ENCODE results near the gene ARHGEF19.

The ARHGEF19 gene

DNA sequence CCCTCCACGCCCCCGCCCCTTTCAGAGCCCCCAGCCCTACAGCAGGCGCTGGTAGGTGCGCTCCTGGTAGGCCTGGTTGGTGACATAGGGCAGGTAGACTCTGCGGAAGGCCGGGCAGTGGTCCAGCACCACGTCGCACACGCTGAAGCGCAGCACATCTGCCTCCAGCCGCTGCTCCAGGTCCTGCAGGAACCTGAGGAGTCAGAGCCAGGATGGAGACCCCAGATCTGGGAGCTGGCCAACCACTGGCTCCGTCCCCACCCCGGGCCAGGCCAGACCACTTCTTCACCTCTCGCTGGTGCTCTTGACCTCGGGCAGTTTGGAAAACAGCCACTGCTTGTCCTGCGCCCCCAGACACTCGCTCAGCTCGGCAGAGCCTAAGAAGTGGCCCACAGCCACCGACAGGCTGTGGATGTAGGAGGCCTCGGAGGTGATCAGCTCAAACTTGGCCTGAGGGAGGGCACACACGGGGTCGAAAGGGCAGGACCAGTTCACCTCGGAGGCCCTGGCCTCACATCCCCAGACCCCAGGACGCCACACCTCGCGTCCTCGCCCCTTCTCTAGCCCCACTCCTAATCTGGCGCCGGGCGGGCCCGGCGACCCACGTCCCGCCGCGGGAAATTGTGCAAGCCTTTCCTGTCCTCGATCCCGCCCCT lies 6.4 kb downstream of the ARHGEF19 start:
- peak overlapping the region; percentile 91 for H3K27ac ChIP-seq
- H3K36me3 ChIP-seq = peaks cover 17% of the 10 kb centered on the region; the same call in 1 of the 2 replicates
- peak overlapping the region; percentile 68 for H3K4me3 ChIP-seq
- H3K4me2 ChIP-seq = peak overlapping the region; percentile 94
- TF ChIP-seq Cebpa-rat (IDR thresholded peaks at IDR 0.05) = peak; percentile 90; the same call in 1 of the 2 replicates
- H3K9me3 ChIP-seq = no peaks in the 10 kb centered on the region
- peaks cover 36% of the 10 kb centered on the region for H3K4me1 ChIP-seq
- no peaks in the 10 kb centered on the region for H3K27me3 ChIP-seq
- H3K9ac ChIP-seq = peak overlapping the region; percentile 83
- no peaks in the 10 kb centered on the region for H4K20me1 ChIP-seq

GRCh38 chr1:16205334-16205671 lies 7.1 kb downstream of the ARHGEF19 start:
- no peak for TF ChIP-seq Cebpa-rat (IDR thresholded peaks at IDR 0.05)
- Histone ChIP-seq H3K4me1 (peaks cover 36% of the 10 kb centered on the region), H3K9me3 (no peaks in the 10 kb centered on the region), H3K36me3 (peaks cover 22% of the 10 kb centered on the region; the same call in 1 of the 2 replicates), H4K20me1 (no peaks in the 10 kb centered on the region), H3K9ac (no peak overlapping the region), H3K4me2 (peak overlapping the region; percentile 94), H3K27me3 (no peaks in the 10 kb centered on the region), H3K4me3 (no peak overlapping the region), H3K27ac (peak overlapping the region; percentile 91)

DNA sequence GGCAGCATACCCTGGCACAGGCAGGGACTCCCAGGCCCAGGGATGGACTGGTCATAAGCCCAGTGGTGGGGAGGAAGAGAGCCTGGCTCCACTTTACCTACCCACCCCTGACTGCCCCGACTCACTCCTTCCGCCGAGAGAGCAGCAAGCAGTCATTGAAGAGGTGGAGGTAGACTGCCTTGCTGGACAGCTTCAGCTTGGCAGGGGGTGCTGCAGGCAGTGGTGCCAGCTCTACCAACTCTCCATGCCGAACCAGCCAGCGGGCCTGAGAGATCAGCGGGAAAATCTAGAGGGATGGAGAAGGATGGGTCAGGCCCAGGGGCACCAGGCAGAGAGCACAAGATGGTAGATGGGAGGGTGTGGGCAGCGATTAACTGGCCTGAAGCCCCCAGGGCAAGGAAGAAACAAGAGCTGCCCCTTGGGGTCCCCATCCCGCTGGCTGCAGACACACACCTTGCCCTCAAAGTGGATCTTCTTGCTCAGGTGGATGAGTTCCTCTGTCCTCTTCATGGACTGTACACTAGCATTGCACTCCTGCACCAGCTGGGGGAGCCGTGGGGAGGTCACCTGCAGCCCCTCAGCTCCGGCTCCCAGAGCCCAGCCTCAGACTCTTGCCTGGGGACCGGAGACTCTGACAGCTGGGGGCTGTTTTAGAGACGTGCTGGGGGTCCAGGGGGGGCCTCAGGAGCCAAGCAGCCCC lies 7.7 kb downstream of the ARHGEF19 start:
- no peak overlapping the region for H3K27ac ChIP-seq
- H3K27me3 ChIP-seq = no peaks in the 10 kb centered on the region
- H3K36me3 ChIP-seq = peaks cover 22% of the 10 kb centered on the region; the same call in 1 of the 2 replicates
- peak overlapping the region; percentile 94 for H3K4me2 ChIP-seq
- TF ChIP-seq Cebpa-rat (IDR thresholded peaks at IDR 0.05) = no peak
- H3K4me3 ChIP-seq = no peak overlapping the region
- H3K4me1 ChIP-seq = peaks cover 34% of the 10 kb centered on the region
- H4K20me1 ChIP-seq = no peaks in the 10 kb centered on the region
- no peaks in the 10 kb centered on the region for H3K9me3 ChIP-seq
- no peak overlapping the region for H3K9ac ChIP-seq

DNA sequence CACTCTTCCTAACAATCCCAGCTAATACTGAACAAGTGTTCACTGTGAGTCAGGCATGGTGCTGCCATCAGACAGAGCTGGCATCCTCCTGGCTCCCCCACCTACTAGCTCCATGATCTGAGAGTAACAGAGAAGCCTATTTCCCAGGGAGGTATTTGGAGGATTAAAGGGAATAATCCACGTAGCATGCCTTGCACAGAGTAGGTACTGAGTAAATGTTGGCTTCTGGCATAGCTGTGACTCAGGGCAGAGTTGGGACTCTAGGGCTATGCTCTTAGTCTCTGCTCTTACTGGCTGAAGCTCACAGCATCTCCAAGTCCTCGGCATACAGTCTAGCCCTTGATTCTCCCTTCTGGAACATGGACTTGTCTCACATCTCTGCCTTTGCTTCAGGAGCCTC lies 8.2 kb downstream of the ARHGEF19 start:
- Histone ChIP-seq H3K27ac (no peak overlapping the region), H3K4me2 (no peak overlapping the region), H3K27me3 (no peaks in the 10 kb centered on the region), H3K9me3 (no peaks in the 10 kb centered on the region), H3K9ac (no peak overlapping the region), H4K20me1 (no peaks in the 10 kb centered on the region), H3K4me1 (peaks cover 36% of the 10 kb centered on the region), H3K36me3 (peaks cover 22% of the 10 kb centered on the region; the same call in 1 of the 2 replicates), H3K4me3 (no peak overlapping the region)
- TF ChIP-seq Cebpa-rat (IDR thresholded peaks at IDR 0.05) = no peak

DNA sequence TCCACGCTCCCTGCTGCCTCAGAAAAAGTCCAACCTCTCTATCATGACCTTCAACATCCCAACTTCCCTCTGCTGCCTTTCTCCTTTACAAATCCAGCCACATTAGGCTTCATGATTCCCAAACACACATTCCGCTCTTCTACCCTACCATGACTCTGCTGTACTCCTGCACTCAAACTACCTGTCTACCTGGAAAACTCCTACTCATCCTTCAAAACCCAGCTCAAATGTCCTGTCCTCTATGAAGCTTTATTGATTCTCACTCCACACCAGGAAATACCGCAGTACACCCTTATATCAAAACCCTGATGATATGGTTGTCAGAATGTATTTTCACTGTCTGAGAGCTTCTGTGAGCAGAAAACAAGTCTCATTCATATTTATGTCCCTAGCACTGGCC lies 8.9 kb downstream of the ARHGEF19 start:
- Histone ChIP-seq H3K4me2 (no peak overlapping the region), H3K9ac (no peak overlapping the region), H4K20me1 (no peaks in the 10 kb centered on the region), H3K9me3 (no peaks in the 10 kb centered on the region), H3K27ac (no peak overlapping the region), H3K27me3 (no peaks in the 10 kb centered on the region), H3K36me3 (peaks cover 22% of the 10 kb centered on the region; the same call in 1 of the 2 replicates), H3K4me1 (peaks cover 38% of the 10 kb centered on the region), H3K4me3 (no peak overlapping the region)
- TF ChIP-seq Cebpa-rat (IDR thresholded peaks at IDR 0.05) = no peak

DNA sequence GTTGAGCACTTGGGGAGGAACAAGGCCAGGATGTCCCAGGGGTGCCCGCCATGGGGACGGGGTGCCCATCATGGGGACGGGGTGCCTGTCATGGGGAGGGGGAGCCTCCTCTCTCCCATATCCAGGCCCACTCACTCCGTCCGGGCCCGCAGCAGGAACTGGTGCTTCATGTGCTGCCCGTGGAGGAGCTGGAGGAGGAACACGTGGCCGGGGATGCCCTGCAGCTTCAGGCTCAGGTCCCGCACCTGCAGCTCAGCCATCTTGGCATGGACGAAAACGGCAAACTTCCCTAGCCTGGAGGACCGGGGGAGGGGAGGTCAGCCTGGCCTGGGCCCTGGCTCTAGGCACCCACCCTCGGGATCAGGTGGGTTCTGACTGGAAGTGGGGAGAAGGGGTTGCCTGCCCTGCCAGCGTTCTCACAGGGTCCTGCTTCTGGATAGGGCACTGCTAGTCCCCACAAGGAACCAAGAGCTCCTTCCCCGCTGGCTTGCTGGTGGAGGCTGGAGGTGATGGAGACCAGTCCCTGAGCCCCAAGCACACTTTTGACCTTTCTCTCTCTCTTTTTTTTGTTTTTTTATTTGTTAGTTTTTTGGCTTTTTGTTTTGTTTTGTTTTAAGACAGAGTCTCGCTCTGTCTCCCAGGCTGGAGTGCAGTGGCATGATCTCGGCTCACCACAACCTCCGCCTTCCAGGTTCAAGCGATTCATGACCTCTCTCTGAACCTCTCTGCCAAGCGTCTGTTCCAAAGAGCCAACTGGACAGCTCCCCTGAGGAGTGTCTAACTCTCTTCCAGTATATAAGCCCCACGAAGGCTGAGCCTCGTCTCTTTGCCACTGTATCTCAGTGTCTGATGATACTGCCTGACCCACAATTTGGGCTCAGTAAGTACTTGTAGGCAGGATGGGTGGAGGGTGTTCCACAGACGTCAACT lies 9.9 kb downstream of the ARHGEF19 start:
- H3K9me3 ChIP-seq = no peaks in the 10 kb centered on the region
- peaks cover 22% of the 10 kb centered on the region; the same call in 1 of the 2 replicates for H3K36me3 ChIP-seq
- H3K4me2 ChIP-seq = no peak overlapping the region
- peaks cover 28% of the 10 kb centered on the region for H3K4me1 ChIP-seq
- no peaks in the 10 kb centered on the region for H4K20me1 ChIP-seq
- no peak overlapping the region for H3K4me3 ChIP-seq
- H3K27ac ChIP-seq = no peak overlapping the region
- H3K9ac ChIP-seq = no peak overlapping the region
- no peaks in the 10 kb centered on the region for H3K27me3 ChIP-seq
- TF ChIP-seq Cebpa-rat (IDR thresholded peaks at IDR 0.05) = no peak

DNA sequence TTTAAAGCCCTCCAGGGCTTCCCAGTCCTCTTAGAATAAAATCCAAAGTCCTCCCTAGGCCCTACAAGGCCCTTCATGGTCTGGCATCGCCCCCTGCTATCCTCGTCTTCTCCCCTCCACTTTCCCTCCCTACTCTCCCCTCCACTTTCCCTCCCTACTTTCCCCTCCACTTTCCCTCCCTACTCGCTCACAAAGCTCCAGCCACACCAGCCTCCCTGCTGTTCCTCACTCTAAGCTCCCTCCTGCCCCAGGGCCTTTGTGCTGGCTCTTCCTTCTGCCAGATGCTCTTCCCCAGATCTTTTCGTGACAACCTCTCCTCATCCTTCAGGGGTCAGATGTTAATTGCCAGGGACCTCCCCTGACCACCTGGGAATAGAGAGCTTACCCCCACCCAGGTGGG lies 12.8 kb downstream of the ARHGEF19 start:
- Histone ChIP-seq H3K27ac (no peak overlapping the region), H3K9ac (no peak overlapping the region)
- TF ChIP-seq Cebpa-rat (IDR thresholded peaks at IDR 0.05) = no peak

DNA sequence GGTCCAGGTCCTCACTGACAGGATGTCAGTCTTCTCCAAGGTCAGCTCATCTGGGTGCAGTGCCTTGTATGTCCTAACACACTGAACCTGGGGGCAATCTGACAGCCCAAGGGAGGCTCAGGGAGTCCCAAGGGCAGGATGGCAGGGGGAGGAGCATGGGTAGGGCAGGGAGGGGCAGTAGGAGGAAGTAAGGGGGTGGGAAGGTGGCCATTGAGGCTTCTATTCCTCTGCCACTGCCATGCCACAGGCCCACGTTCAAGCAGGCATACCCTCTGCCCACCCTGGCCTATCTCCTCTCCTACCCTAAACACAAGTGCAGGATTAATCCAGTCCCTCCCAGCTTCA lies 13.3 kb downstream of the ARHGEF19 start:
- Histone ChIP-seq H3K27ac (0 out of 2 replicates have a peak overlapping the region, but pooled peaks have one; percentile 9), H3K27me3 (no peaks in the 10 kb centered on the region), H3K4me3 (no peak overlapping the region), H3K36me3 (peaks cover 18% of the 10 kb centered on the region; the same call in 1 of the 2 replicates), H3K9ac (no peak overlapping the region), H4K20me1 (no peaks in the 10 kb centered on the region), H3K9me3 (no peaks in the 10 kb centered on the region), H3K4me1 (peaks cover 11% of the 10 kb centered on the region), H3K4me2 (peak overlapping the region; percentile 17; the same call in 1 of the 2 replicates)
- no peak for TF ChIP-seq Cebpa-rat (IDR thresholded peaks at IDR 0.05)

More for the DNA sequence above, 12.8 kb downstream of the ARHGEF19 start:
- H4K20me1 ChIP-seq = no peaks in the 10 kb centered on the region
- H3K4me2 ChIP-seq = 0 out of 2 replicates have a peak overlapping the region, but pooled peaks have one; percentile 17
- peaks cover 22% of the 10 kb centered on the region; the same call in 1 of the 2 replicates for H3K36me3 ChIP-seq
- H3K4me3 ChIP-seq = no peak overlapping the region
- H3K9me3 ChIP-seq = no peaks in the 10 kb centered on the region
- peaks cover 11% of the 10 kb centered on the region for H3K4me1 ChIP-seq
- H3K27me3 ChIP-seq = no peaks in the 10 kb centered on the region

- H3K9ac ChIP-seq = no peak overlapping the region
- no peak overlapping the region for H3K27ac ChIP-seq
- H3K4me1 ChIP-seq = peaks cover 11% of the 10 kb centered on the region
- TF ChIP-seq Cebpa-rat (IDR thresholded peaks at IDR 0.05) = no peak
- H3K36me3 ChIP-seq = peaks cover 18% of the 10 kb centered on the region; the same call in 1 of the 2 replicates
- H3K9me3 ChIP-seq = no peaks in the 10 kb centered on the region
- H4K20me1 ChIP-seq = no peaks in the 10 kb centered on the region
- no peaks in the 10 kb centered on the region for H3K27me3 ChIP-seq
- no peak overlapping the region for H3K4me3 ChIP-seq
- H3K4me2 ChIP-seq = peak overlapping the region; percentile 17; the same call in 1 of the 2 replicates
Observed at GRCh38 chr1:16198444-16199156, 13.9 kb downstream of the ARHGEF19 start.

Measured in BLaER1 (cell line).